HepG2 (cell line): Measurements from ENCODE around the gene ARHGAP26. TPM values are rescaled to one million over a fixed set of nuclear protein-coding genes. Genes with fewer than 3 reads are reported as not detected.

Experiments
- ATAC-seq: fragments of 200-7000 bp; cut with Tn5 transposase; 3 replicates; pipeline ENCODE4 v1.9.1; 2020; ENCODE audit warnings: mild to moderate bottlenecking, moderate library complexity
- BruUV-seq: library from RNA; stranded (reverse); fragments of 400-500 nt; replicated peaks from 2 replicates; lab custom pipeline; 2021; lab: Mats Ljungman, UMichigan
- CTCF ChIA-PET: fragments of 300-600 bp; formaldehyde crosslinking; extraction: SDS; loops from one replicate; lab custom pipeline; 2021; ENCODE audit warnings: low total read pairs, inconsistent platforms, low intra/inter-chr PET ratio; lab: Yijun Ruan, JAX
- POLR2A ChIA-PET: fragments of 350-600 bp; sonication (Branson Sonifier 250); formaldehyde crosslinking; loops from one replicate; lab custom pipeline; 2020; ENCODE audit warnings: antibody characterized with exemption, inconsistent platforms; lab: Yijun Ruan, JAX
- DNase-seq: peaks from one replicate; pipeline ENCODE4 v3.0.0-alpha.2; 2015; ENCODE audit warnings: low spot score
- FAIRE-seq: peaks from 3 replicates; lab custom pipeline; 2011; peaks lifted over from hg19 to GRCh38; lab: Jason Lieb, UNC
- H2AFZ ChIP-seq: one replicate; pipeline ENCODE4 v1.6.1; 2011; ENCODE audit warnings: low read length, inconsistent platforms
- H3K27ac ChIP-seq: fragments of 300-600 bp; 3 replicates; pipeline ENCODE4 v1.8.0; 2011; ENCODE audit warnings: mixed run types, mild to moderate bottlenecking, mixed read lengths, low read length, inconsistent platforms; ENCODE audit not compliant: insufficient read depth; ENCODE audit errors: extremely low read length
- H3K27me3 ChIP-seq, 2 experiments: fragments of 200-600 bp in 1 of 2; 2 replicates in 1 of 2; 3 replicates in 1 of 2; pipeline versions ENCODE4 v1.6.0 to v1.8.0; 2011; ENCODE audit warnings: low read length in 2 of 2, mild to moderate bottlenecking in 2 of 2, moderate library complexity in 2 of 2, inconsistent platforms in 1 of 2; ENCODE audit not compliant: insufficient read depth in 2 of 2, control insufficient read depth in 1 of 2
- H3K36me3 ChIP-seq, 2 experiments: fragments of 200-600 bp in 1 of 2; replicated peaks in 1 of 2; 2 replicates in 1 of 2; 3 replicates in 1 of 2; pipeline versions ENCODE4 v1.5.1 to v1.8.0; 2011; ENCODE audit warnings: low read length in 2 of 2, inconsistent platforms in 1 of 2; ENCODE audit not compliant: insufficient read depth in 2 of 2, control insufficient read depth in 1 of 2
- H3K4me1 ChIP-seq: 2 replicates; pipeline ENCODE4 v1.5.1; 2012; ENCODE audit warnings: low read length, inconsistent platforms; ENCODE audit not compliant: insufficient read depth
- H3K4me2 ChIP-seq: 2 replicates; pipeline ENCODE4 v1.6.0; 2011; ENCODE audit warnings: low read depth, low read length, inconsistent platforms
- H3K4me3 ChIP-seq, 3 experiments: fragments of 200-600 bp in 1 of 3; sonication (generic), shearing (Covaris generic) in 1 of 3; replicated peaks in 1 of 3; 2 replicates each; pipeline ENCODE4 v1.5.1; 2011 to 2016; ENCODE audit warnings: low read length in 3 of 3, inconsistent platforms in 2 of 3, low read depth in 2 of 3, mild to moderate bottlenecking in 2 of 3, control low read depth in 1 of 3, mixed read lengths in 1 of 3; ENCODE audit not compliant: insufficient read depth in 1 of 3
- H3K79me2 ChIP-seq: one replicate; pipeline ENCODE4 v1.6.1; 2011; ENCODE audit warnings: low read length, inconsistent platforms; ENCODE audit not compliant: insufficient read depth
- H3K9ac ChIP-seq: 2 replicates; pipeline ENCODE4 v1.6.0; 2011; ENCODE audit warnings: mild to moderate bottlenecking, low read depth, low read length, inconsistent platforms; ENCODE audit not compliant: insufficient read depth
- H3K9me3 ChIP-seq: 2 replicates; pipeline ENCODE4 v1.5.1; 2012; ENCODE audit warnings: mild to moderate bottlenecking, low read length
- H4K20me1 ChIP-seq: 2 replicates; pipeline ENCODE4 v1.6.0; 2011; ENCODE audit warnings: inconsistent platforms, mild to moderate bottlenecking, low read length, moderate library complexity; ENCODE audit not compliant: insufficient read depth
- FOXK1 ChIP-seq: sonication (generic); formaldehyde crosslinking; IDR thresholded peaks from 2 replicates; pipeline ENCODE4 v1.4.0; 2020; ENCODE audit warnings: low read depth, missing genetic modification reagents, borderline replicate concordance
- GMEB1 ChIP-seq: sonication (generic); formaldehyde crosslinking; IDR thresholded peaks from 2 replicates; pipeline ENCODE4 v1.5.1; 2020; ENCODE audit warnings: missing genetic modification reagents, mild to moderate bottlenecking, borderline replicate concordance
- HNRNPLL ChIP-seq: fragments of 200-400 bp; formaldehyde crosslinking; IDR thresholded peaks from 2 replicates; pipeline ENCODE4 v1.6.1; 2017; ENCODE audit warnings: mild to moderate bottlenecking, low read depth, low read length; ENCODE audit not compliant: poor library complexity, severe bottlenecking
- HNRNPUL1 ChIP-seq: fragments of 200-400 bp; formaldehyde crosslinking; IDR thresholded peaks from 2 replicates; pipeline ENCODE4 v1.6.1; 2017; ENCODE audit warnings: low read depth, mild to moderate bottlenecking, low read length, moderate library complexity
- HOXA3 ChIP-seq: sonication (generic); formaldehyde crosslinking; IDR thresholded peaks from 2 replicates; pipeline ENCODE4 v1.5.0; 2020; ENCODE audit warnings: missing genetic modification reagents
- KDM1A ChIP-seq: IDR thresholded peaks from 2 replicates; pipeline ENCODE4 v1.6.1; 2016; ENCODE audit warnings: missing compliant biosample characterization
- MAZ ChIP-seq, 2 experiments: sonication (generic) in 1 of 2; formaldehyde crosslinking in 1 of 2; IDR thresholded peaks; 2 replicates each; pipeline versions ENCODE4 v1.5.0 to v1.6.1; 2012 to 2020; ENCODE audit warnings: low read depth in 2 of 2, mild to moderate bottlenecking in 2 of 2, borderline replicate concordance in 1 of 2, improper control_type of control experiment in 1 of 2, low read length in 1 of 2, missing genetic modification reagents in 1 of 2, moderate library complexity in 1 of 2
- MXD3 ChIP-seq: IDR thresholded peaks from 2 replicates; pipeline ENCODE4 v1.6.1; 2016; ENCODE audit warnings: mild to moderate bottlenecking, missing biosample characterization, missing genetic modification reagents
- RAD21 ChIP-seq: fragments of 450-650 bp; formaldehyde crosslinking; IDR thresholded peaks from 2 replicates; pipeline ENCODE4 v1.5.0; 2020; ENCODE audit warnings: mild to moderate bottlenecking
- TEAD2 ChIP-seq: sonication (generic); formaldehyde crosslinking; IDR thresholded peaks from 2 replicates; pipeline ENCODE4 v1.9.0; 2021; ENCODE audit warnings: missing genetic modification reagents
- TRAFD1 ChIP-seq: sonication (generic); formaldehyde crosslinking; IDR thresholded peaks from 2 replicates; pipeline ENCODE4 v1.5.1; 2020; ENCODE audit warnings: missing genetic modification reagents, mild to moderate bottlenecking, borderline replicate concordance
- ZFP1 ChIP-seq: IDR thresholded peaks from 2 replicates; pipeline ENCODE4 v1.6.1; 2016
- ZNF773 ChIP-seq: sonication (generic); formaldehyde crosslinking; IDR thresholded peaks from 2 replicates; pipeline ENCODE4 v1.4.0; 2020; ENCODE audit warnings: missing genetic modification reagents, borderline replicate concordance
- WGBS: methylation state at CpG from one replicate; pipeline ENCODE4 v1.1.6; 2017; ENCODE audit warnings: low lambda C conversion rate; 5-methylcytosine and 5-hydroxymethylcytosine counted together
- in situ Hi-C: cut with HindIII; loops from 2 replicates; pipeline ENCODE4 v1.10.0; 2017; ENCODE audit warnings: low pct_unique_long_range_greater_than_20kb; ENCODE audit not compliant: extremely low pct_ligation_motif_present
- intact Hi-C: fragments of 100-400 bp; cut with micrococcal nuclease; formaldehyde crosslinking; loops from one replicate; pipeline ENCODE4 v1.10.0; 2022; ENCODE audit not compliant: unreplicated experiment
- polyA plus RNA-seq, 8 experiments: library from polyadenylated mRNA; depleted of rRNA in 3 of 8; stranded (reverse) in 7 of 8; unstranded in 1 of 8; fragments of >200 nt; fragmentation: Illumina TruSeq in 4 of 8; extraction: Trizol in 4 of 8; gene quantifications; 2 replicates each; pipeline versions ENCODE4 v1.2.1 to v1.2.3, GENCODE V29; 2011 to 2016; ENCODE audit warnings: low read depth in 4 of 8, missing spikeins in 1 of 8, mixed read lengths in 1 of 8; ENCODE audit not compliant: insufficient read depth in 1 of 8
- total RNA-seq, 5 experiments: library from RNA; depleted of rRNA; stranded (reverse); fragments of >200 nt; fragmentation: Illumina TruSeq; extraction: Trizol; gene quantifications; 2 replicates each; pipeline ENCODE4 v1.2.3, GENCODE V29; 2016; ENCODE audit warnings: low read depth in 1 of 5
- TF ChIP-seq, protein P1 (sequence below): sonication (generic); formaldehyde crosslinking; IDR thresholded peaks from 2 replicates; pipeline ENCODE4 v1.4.0; 2020; ENCODE audit warnings: mild to moderate bottlenecking, low read depth, missing genetic modification reagents
- TF ChIP-seq, protein P2 (sequence below): sonication (generic); IDR thresholded peaks from 2 replicates; pipeline ENCODE4 v1.6.1; 2016; ENCODE audit warnings: low read depth, borderline replicate concordance
- TF ChIP-seq, protein P3 (sequence below): sonication (generic); formaldehyde crosslinking; IDR thresholded peaks from 2 replicates; pipeline ENCODE4 v1.8.0; 2022; ENCODE audit warnings: mild to moderate bottlenecking, missing genetic modification reagents, moderate library complexity

The ARHGAP26 gene
- total and polyA plus RNA-seq, 2 of the 13 experiments (the other 11 are each of a cell fraction or from before 2014, with no cell fraction given) = 9.6 to 18.2 TPM

GRCh38 chr5:142810743-142811290 is 40.6 kb downstream of the ARHGAP26 start:
- 89% methylated on average over 6 of the region's 6 CpGs for WGBS
- Histone ChIP-seq H3K9me3 (no peaks in the 10 kb centered on the region), H3K4me2 (no peak overlapping the region), H3K4me1 (peaks cover 81% of the 10 kb centered on the region), H3K4me3 (no peak overlapping the region), H3K36me3 (no peaks in the 10 kb centered on the region), H3K79me2 (peaks cover 20% of the 10 kb centered on the region), H3K27ac (no peak overlapping the region), H3K9ac (no peak overlapping the region), H3K27me3 (no peaks in the 10 kb centered on the region), H2AFZ (no peak overlapping the region), H4K20me1 (no peaks in the 10 kb centered on the region)
- BruUV-seq = no TSS peak
- intact Hi-C loops = no loop called here
- ATAC-seq = no peak
- no peak for DNase-seq
- FAIRE-seq = no peak
- in situ Hi-C loops = no loop called here
- POLR2A ChIA-PET = interaction anchor here (1.6 kb wide), 1 partner anchor 10 kb away, joined by 10 read pairs; no protein-coding TSS in a partner anchor
- CTCF ChIA-PET = no interaction called here
- TF ChIP-seq RAD21 (CRISPR knock-in tag) (no peak), TRAFD1 (CRISPR knock-in tag) (no peak), HOXA3 (CRISPR knock-in tag) (no peak), ZNF773 (no peak), HNRNPUL1 (no peak), HNRNPLL (no peak), MAZ (IDR thresholded peaks at IDR 0.05; ENCODE audit: borderline replicate concordance, low read depth, low read length) (no peak), MAZ (CRISPR knock-in tag; IDR thresholded peaks at IDR 0.05; ENCODE audit: low read depth) (no peak), ZFP1 (CRISPR knock-in tag) (no peak), FOXK1 (no peak), TEAD2 (CRISPR knock-in tag) (no peak), GMEB1 (no peak), MXD3 (no peak), KDM1A (no peak)
- TF ChIP-seq, protein P1, sequence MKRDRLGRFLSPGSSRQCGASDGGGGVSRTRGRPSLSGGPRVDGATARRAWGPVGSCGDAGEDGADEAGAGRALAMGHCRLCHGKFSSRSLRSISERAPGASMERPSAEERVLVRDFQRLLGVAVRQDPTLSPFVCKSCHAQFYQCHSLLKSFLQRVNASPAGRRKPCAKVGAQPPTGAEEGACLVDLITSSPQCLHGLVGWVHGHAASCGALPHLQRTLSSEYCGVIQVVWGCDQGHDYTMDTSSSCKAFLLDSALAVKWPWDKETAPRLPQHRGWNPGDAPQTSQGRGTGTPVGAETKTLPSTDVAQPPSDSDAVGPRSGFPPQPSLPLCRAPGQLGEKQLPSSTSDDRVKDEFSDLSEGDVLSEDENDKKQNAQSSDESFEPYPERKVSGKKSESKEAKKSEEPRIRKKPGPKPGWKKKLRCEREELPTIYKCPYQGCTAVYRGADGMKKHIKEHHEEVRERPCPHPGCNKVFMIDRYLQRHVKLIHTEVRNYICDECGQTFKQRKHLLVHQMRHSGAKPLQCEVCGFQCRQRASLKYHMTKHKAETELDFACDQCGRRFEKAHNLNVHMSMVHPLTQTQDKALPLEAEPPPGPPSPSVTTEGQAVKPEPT = no peak
- TF ChIP-seq, protein P2, sequence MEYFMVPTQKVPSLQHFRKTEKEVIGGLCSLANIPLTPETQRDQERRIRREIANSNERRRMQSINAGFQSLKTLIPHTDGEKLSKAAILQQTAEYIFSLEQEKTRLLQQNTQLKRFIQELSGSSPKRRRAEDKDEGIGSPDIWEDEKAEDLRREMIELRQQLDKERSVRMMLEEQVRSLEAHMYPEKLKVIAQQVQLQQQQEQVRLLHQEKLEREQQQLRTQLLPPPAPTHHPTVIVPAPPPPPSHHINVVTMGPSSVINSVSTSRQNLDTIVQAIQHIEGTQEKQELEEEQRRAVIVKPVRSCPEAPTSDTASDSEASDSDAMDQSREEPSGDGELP = no peak
- TF ChIP-seq, protein P3, sequence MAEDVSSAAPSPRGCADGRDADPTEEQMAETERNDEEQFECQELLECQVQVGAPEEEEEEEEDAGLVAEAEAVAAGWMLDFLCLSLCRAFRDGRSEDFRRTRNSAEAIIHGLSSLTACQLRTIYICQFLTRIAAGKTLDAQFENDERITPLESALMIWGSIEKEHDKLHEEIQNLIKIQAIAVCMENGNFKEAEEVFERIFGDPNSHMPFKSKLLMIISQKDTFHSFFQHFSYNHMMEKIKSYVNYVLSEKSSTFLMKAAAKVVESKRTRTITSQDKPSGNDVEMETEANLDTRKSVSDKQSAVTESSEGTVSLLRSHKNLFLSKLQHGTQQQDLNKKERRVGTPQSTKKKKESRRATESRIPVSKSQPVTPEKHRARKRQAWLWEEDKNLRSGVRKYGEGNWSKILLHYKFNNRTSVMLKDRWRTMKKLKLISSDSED (CRISPR knock-in tag) = no peak
